Liver (tissue), 5 donors: ENCODE data around the gene LRRC71. TPM values are rescaled to one million over a fixed set of nuclear protein-coding genes. Genes with fewer than 3 reads are reported as not detected.

Experiments used
- polyA plus RNA-seq, 2 donors: library from polyadenylated mRNA; stranded (reverse) in 1 of 2; unstranded in 1 of 2; fragments of 200-250 nt in 1 of 2; fragments of >200 nt in 1 of 2; fragmentation: Nextera tagmentation in 1 of 2; extraction: Ambion mirVana in 1 of 2; gene quantifications; one replicate each; pipeline versions ENCODE4 v1.2.1 to v1.2.3, GENCODE V29; 2013 to 2015
- small RNA-seq: library from RNA; depleted of rRNA; stranded (forward); fragments of <200 nt; gene quantifications from one replicate; pipeline ENCODE3, GENCODE V24; 2014
- total RNA-seq, 2 donors: library from RNA; depleted of rRNA; stranded (reverse); fragments of >200 nt; gene quantifications; one replicate each; pipeline ENCODE4 v1.2.3, GENCODE V29; 2014
- donor health status: healthy.
- donor health status: healthy.
- donor health status: healthy.

The LRRC71 gene
- total and polyA plus RNA-seq, 4 donors, result 0.10 TPM; not detected in 3

Small RNA genes within 50 kb of the gene (small RNA-seq; reads per million reads assigned to genes)
- gene MIR765, result not detected

Other genes with a start within 250 kb of the LRRC71 start
- gene NES, start 243.2 kb upstream of the LRRC71 start, total RNA-seq, result 1 to 10 TPM; 1.4 to 2.5 TPM
- gene NES, start 243.2 kb upstream of the LRRC71 start, polyA plus RNA-seq, result 1 to 10 TPM in 1 of 2 donors, under 1 TPM in 1; 0.15 to 3.1 TPM
- gene CRABP2, start 215.0 kb upstream of the LRRC71 start, total RNA-seq, result under 1 TPM in 1 of 2 donors, not detected in 1; 0.14 TPM
- under 1 TPM in 1 of 2 donors, not detected in 1; 0.22 TPM for gene CRABP2, start 215.0 kb upstream of the LRRC71 start, polyA plus RNA-seq
- 10 to 100 TPM in 1 of 2 donors, 1 to 10 TPM in 1; 6.9 to 13.5 TPM for gene METTL25B, start 192.2 kb upstream of the LRRC71 start, total RNA-seq
- gene METTL25B, start 192.2 kb upstream of the LRRC71 start, polyA plus RNA-seq, result 10 to 100 TPM; 10.2 to 12.7 TPM
- 1 to 10 TPM; 5.6 to 7.5 TPM for gene ISG20L2, start 191.9 kb upstream of the LRRC71 start, total RNA-seq
- 1 to 10 TPM; 6.0 to 9.9 TPM for gene ISG20L2, start 191.9 kb upstream of the LRRC71 start, polyA plus RNA-seq
- 10 to 100 TPM; 26.2 to 47.4 TPM for gene MRPL24, start 179.5 kb upstream of the LRRC71 start, total RNA-seq
- gene MRPL24, start 179.5 kb upstream of the LRRC71 start, polyA plus RNA-seq, result 100 to 1,000 TPM in 1 of 2 donors, 10 to 100 TPM in 1; 74.8 to 123 TPM
- 100 to 1,000 TPM; 120 to 148 TPM for gene HDGF, start 169.0 kb upstream of the LRRC71 start, total RNA-seq
- 100 to 1,000 TPM in 1 of 2 donors, 10 to 100 TPM in 1; 41.7 to 119 TPM for gene HDGF, start 169.0 kb upstream of the LRRC71 start, polyA plus RNA-seq
- gene PRCC, start 153.1 kb upstream of the LRRC71 start, total RNA-seq, result 10 to 100 TPM in 1 of 2 donors, 1 to 10 TPM in 1; 8.8 to 10.7 TPM
- 10 to 100 TPM; 17.9 to 19.3 TPM for gene PRCC, start 153.1 kb upstream of the LRRC71 start, polyA plus RNA-seq
- gene SH2D2A, start 103.8 kb upstream of the LRRC71 start, total RNA-seq, result under 1 TPM; 0.14 to 0.17 TPM
- gene SH2D2A, start 103.8 kb upstream of the LRRC71 start, polyA plus RNA-seq, result under 1 TPM; 0.32 to 0.38 TPM
- gene INSRR, start 61.5 kb upstream of the LRRC71 start, total RNA-seq, result not detected
- gene INSRR, start 61.5 kb upstream of the LRRC71 start, polyA plus RNA-seq, result under 1 TPM in 1 of 2 donors, not detected in 1; 0.01 TPM
- gene NTRK1, start 59.8 kb upstream of the LRRC71 start, total RNA-seq, result under 1 TPM; 0.14 to 0.17 TPM
- gene NTRK1, start 59.8 kb upstream of the LRRC71 start, polyA plus RNA-seq, result under 1 TPM; 0.13 to 0.14 TPM
- 1 to 10 TPM; 2.1 to 4.4 TPM for gene PEAR1, start 26.9 kb upstream of the LRRC71 start, total RNA-seq
- gene PEAR1, start 26.9 kb upstream of the LRRC71 start, polyA plus RNA-seq, result 1 to 10 TPM; 3.0 to 3.2 TPM
- gene ARHGEF11, start 125.1 kb downstream of the LRRC71 start, total RNA-seq, result 10 to 100 TPM; 10.6 to 23.7 TPM
- 1 to 10 TPM; 5.8 to 8.9 TPM for gene ARHGEF11, start 125.1 kb downstream of the LRRC71 start, polyA plus RNA-seq
- gene ETV3L, start 179.2 kb downstream of the LRRC71 start, total RNA-seq, result not detected
- gene ETV3L, start 179.2 kb downstream of the LRRC71 start, polyA plus RNA-seq, result not detected
- 10 to 100 TPM in 1 of 2 donors, 1 to 10 TPM in 1; 7.8 to 10.8 TPM for gene ETV3, start 217.8 kb downstream of the LRRC71 start, total RNA-seq
- 1 to 10 TPM; 2.0 to 2.7 TPM for gene ETV3, start 217.8 kb downstream of the LRRC71 start, polyA plus RNA-seq